Measurements from ENCODE around the gene PEPD.

DNA sequence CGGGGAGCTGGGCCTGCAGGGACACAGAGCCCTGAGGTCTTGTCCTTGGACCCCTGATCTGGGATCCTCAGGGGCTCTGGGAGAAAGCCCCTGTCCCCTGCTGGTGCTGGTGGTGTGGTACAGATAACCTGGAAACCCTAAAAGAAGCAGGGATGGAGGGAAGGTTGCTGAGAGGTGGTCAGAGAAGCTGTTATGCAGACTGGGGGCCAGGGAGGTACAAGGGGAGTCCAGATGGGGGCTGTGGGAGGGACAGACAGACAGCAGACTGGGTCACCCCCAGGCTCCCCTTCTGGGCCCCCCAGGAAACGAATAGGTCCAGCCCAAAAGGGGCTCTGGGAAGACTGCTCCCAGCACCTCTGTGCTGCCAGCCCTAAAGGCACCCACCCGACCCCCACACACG lies 34.7 kb upstream of the PEPD start:
- TF ChIP-seq, protein P1, sequence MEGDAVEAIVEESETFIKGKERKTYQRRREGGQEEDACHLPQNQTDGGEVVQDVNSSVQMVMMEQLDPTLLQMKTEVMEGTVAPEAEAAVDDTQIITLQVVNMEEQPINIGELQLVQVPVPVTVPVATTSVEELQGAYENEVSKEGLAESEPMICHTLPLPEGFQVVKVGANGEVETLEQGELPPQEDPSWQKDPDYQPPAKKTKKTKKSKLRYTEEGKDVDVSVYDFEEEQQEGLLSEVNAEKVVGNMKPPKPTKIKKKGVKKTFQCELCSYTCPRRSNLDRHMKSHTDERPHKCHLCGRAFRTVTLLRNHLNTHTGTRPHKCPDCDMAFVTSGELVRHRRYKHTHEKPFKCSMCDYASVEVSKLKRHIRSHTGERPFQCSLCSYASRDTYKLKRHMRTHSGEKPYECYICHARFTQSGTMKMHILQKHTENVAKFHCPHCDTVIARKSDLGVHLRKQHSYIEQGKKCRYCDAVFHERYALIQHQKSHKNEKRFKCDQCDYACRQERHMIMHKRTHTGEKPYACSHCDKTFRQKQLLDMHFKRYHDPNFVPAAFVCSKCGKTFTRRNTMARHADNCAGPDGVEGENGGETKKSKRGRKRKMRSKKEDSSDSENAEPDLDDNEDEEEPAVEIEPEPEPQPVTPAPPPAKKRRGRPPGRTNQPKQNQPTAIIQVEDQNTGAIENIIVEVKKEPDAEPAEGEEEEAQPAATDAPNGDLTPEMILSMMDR (IDR thresholded peaks at IDR 0.05; ENCODE audit: low read depth, low read length, missing input control), result no peak
- TF ChIP-seq, protein P2, sequence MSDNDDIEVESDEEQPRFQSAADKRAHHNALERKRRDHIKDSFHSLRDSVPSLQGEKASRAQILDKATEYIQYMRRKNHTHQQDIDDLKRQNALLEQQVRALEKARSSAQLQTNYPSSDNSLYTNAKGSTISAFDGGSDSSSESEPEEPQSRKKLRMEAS (IDR thresholded peaks at IDR 0.05), result no peak
- TF ChIP-seq EGR1 (IDR thresholded peaks at IDR 0.05; ENCODE audit: low read depth in 2 of 2) (no peak), SP1 (IDR thresholded peaks at IDR 0.05) (no peak), RAD21 (IDR thresholded peaks at IDR 0.05) (no peak), NR2F2 (IDR thresholded peaks at IDR 0.05) (no peak), TAF1 (conservative IDR thresholded peaks at IDR 0.05) (no peak), GABPA (IDR thresholded peaks at IDR 0.05 in 1 of 2, conservative IDR thresholded peaks at IDR 0.05 in 1 of 2) (no peak), FOXA1 (IDR thresholded peaks at IDR 0.05) (no peak), YY1 (IDR thresholded peaks at IDR 0.05) (no peak)
- TF ChIP-seq, protein P3, sequence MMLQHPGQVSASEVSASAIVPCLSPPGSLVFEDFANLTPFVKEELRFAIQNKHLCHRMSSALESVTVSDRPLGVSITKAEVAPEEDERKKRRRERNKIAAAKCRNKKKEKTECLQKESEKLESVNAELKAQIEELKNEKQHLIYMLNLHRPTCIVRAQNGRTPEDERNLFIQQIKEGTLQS (IDR thresholded peaks at IDR 0.05), result no peak
- TF ChIP-seq, protein P4, sequence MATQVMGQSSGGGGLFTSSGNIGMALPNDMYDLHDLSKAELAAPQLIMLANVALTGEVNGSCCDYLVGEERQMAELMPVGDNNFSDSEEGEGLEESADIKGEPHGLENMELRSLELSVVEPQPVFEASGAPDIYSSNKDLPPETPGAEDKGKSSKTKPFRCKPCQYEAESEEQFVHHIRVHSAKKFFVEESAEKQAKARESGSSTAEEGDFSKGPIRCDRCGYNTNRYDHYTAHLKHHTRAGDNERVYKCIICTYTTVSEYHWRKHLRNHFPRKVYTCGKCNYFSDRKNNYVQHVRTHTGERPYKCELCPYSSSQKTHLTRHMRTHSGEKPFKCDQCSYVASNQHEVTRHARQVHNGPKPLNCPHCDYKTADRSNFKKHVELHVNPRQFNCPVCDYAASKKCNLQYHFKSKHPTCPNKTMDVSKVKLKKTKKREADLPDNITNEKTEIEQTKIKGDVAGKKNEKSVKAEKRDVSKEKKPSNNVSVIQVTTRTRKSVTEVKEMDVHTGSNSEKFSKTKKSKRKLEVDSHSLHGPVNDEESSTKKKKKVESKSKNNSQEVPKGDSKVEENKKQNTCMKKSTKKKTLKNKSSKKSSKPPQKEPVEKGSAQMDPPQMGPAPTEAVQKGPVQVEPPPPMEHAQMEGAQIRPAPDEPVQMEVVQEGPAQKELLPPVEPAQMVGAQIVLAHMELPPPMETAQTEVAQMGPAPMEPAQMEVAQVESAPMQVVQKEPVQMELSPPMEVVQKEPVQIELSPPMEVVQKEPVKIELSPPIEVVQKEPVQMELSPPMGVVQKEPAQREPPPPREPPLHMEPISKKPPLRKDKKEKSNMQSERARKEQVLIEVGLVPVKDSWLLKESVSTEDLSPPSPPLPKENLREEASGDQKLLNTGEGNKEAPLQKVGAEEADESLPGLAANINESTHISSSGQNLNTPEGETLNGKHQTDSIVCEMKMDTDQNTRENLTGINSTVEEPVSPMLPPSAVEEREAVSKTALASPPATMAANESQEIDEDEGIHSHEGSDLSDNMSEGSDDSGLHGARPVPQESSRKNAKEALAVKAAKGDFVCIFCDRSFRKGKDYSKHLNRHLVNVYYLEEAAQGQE (IDR thresholded peaks at IDR 0.05), result no peak

Data from liver (tissue), 3 donors.